GM06990 (cell line): Measurements from ENCODE around the gene TULP4.

Source experiments
- DNase-seq: peaks from one replicate; pipeline ENCODE4 v3.0.0-alpha.2; 2011; ENCODE audit not compliant: insufficient read length; ENCODE audit errors: extremely low read depth
- H3K27me3 ChIP-seq: replicated peaks from 2 replicates; pipeline ENCODE4 v1.6.0; 2011; ENCODE audit warnings: low read length; ENCODE audit not compliant: control insufficient read depth, insufficient read depth
- H3K36me3 ChIP-seq: 2 replicates; pipeline ENCODE4 v1.5.1; 2011; ENCODE audit warnings: low read length; ENCODE audit not compliant: control insufficient read depth, insufficient read depth
- H3K4me3 ChIP-seq: replicated peaks from 2 replicates; pipeline ENCODE4 v1.5.1; 2011; ENCODE audit warnings: low read depth, mild to moderate bottlenecking, control low read depth, low read length
- TF ChIP-seq, protein P1 (sequence below): IDR thresholded peaks from 2 replicates; pipeline ENCODE4 v1.5.1; 2011; ENCODE audit warnings: low read length, control low read depth, mild to moderate bottlenecking, inconsistent platforms; ENCODE audit not compliant: insufficient read depth, poor library complexity, severe bottlenecking

Gene TULP4

DNA sequence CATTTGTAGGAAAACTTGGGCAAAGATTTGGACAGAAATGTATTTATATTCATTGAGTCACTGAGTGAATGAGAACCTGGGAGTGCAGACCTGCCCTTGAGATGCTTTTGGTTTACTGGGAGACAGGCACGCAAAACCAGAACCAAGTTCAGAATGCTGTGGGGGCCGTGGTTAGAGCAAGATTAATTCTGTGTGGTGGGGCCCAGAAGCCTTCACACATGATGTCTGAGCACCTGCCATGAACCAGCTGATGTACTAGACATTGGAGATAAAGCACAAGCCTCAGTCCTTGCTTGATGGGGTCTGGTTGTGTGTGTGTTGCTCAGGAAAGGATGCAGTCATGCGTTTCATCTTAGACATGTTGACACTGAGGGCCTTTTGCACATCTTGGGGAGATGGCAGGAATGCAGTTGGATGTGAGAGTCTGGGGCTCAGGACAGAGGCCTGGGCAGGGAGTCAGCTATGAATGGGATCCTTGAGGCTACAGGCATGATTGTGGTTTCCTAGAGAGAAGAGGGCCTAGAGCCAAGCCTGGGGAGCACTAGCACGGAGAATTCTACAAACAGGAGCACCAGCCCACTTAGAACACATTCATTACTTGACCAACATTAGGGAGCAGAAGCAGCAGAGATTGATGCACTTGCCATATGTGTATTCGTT is 133.3 kb downstream of the TULP4 start:
- DNase-seq = no peak
- no peaks in the 10 kb centered on the region for H3K27me3 ChIP-seq
- peaks cover 7% of the 10 kb centered on the region for H3K36me3 ChIP-seq
- TF ChIP-seq, protein P1, sequence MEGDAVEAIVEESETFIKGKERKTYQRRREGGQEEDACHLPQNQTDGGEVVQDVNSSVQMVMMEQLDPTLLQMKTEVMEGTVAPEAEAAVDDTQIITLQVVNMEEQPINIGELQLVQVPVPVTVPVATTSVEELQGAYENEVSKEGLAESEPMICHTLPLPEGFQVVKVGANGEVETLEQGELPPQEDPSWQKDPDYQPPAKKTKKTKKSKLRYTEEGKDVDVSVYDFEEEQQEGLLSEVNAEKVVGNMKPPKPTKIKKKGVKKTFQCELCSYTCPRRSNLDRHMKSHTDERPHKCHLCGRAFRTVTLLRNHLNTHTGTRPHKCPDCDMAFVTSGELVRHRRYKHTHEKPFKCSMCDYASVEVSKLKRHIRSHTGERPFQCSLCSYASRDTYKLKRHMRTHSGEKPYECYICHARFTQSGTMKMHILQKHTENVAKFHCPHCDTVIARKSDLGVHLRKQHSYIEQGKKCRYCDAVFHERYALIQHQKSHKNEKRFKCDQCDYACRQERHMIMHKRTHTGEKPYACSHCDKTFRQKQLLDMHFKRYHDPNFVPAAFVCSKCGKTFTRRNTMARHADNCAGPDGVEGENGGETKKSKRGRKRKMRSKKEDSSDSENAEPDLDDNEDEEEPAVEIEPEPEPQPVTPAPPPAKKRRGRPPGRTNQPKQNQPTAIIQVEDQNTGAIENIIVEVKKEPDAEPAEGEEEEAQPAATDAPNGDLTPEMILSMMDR = no peak
- no peak overlapping the region for H3K4me3 ChIP-seq

- TF ChIP-seq, protein P1 = no peak
- DNase-seq = no peak
- no peaks in the 10 kb centered on the region for H3K27me3 ChIP-seq
- no peak overlapping the region for H3K4me3 ChIP-seq
- peaks cover 7% of the 10 kb centered on the region for H3K36me3 ChIP-seq
Observed at GRCh38 chr6:158448856-158449255, 136.6 kb downstream of the TULP4 start.

GRCh38 chr6:158452191-158452590 is 139.9 kb downstream of the TULP4 start:
- no peak for DNase-seq
- TF ChIP-seq, protein P1 = no peak
- peaks cover 5% of the 10 kb centered on the region for H3K36me3 ChIP-seq
- no peak overlapping the region for H3K4me3 ChIP-seq
- no peaks in the 10 kb centered on the region for H3K27me3 ChIP-seq

DNA sequence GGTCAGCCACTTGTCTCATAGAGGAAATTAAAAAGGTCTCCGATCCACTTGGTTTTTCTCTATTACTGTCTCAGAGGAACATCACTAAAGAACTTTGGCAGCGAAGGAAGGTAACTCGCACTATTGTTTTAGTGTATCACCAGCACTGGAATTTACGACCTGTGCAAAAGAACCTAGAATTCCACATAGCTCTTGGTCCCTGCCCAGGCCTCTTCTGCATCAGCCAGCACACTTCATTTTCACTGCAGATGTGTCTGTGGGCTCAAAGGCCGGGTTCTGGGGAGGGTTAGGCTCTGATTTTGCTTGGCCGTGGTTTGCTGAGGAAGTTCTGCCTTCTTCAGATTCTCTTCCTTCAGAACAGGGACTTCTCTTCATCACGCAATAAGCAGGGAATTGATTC is 144.9 kb downstream of the TULP4 start:
- Histone ChIP-seq H3K4me3 (no peak overlapping the region), H3K27me3 (no peaks in the 10 kb centered on the region), H3K36me3 (peaks cover 2% of the 10 kb centered on the region; the same call in 1 of the 2 replicates)
- DNase-seq = no peak
- TF ChIP-seq, protein P1 = no peak

DNA sequence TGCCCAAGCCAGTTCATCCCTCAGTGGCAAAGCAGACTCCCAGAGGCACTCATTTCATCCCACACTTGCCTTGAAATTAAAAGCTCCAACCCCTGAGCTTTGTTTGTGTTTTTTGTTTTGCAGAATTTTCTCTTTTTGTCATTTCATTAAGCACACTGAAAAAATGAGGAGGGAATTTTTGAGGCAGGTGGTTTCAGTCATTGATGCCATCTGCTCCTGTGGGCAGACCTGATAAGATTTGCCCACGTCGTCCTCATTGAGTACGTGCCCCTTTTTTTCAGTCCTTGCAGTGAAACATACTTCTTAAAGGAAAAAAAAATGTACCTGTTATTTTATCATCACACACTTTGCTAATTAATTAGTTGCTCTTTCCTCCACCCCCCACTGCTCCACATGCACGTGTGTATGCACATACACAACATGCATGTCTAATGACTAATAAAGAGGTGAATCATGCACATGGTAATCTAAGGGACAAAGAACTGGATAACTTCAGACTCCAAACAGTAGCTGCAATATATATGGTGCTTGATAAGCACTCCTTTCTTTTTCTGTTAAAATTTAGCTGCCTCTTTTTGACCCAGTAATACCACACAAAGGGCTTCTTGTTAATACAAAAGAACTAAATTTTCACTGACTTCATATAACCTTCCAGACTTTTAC is 145.5 kb downstream of the TULP4 start:
- TF ChIP-seq, protein P1 = no peak
- Histone ChIP-seq H3K36me3 (peaks cover 2% of the 10 kb centered on the region; the same call in 1 of the 2 replicates), H3K27me3 (no peaks in the 10 kb centered on the region), H3K4me3 (no peak overlapping the region)
- DNase-seq = no peak
